GM08714 (cell line): ENCODE results near the gene MRPL50.
"Not testable (repeated sequence)": the region's sequence is repeated elsewhere in the genome, so short reads cannot be mapped to it uniquely, and the experiment has no call there.

ENCODE experiments used
- H3K4me3 ChIP-seq: fragments of 200-500 bp; sonication (Bioruptor generic); 2 replicates; pipeline ENCODE4 v1.5.1; 2014; ENCODE audit warnings: mild to moderate bottlenecking, low read length, inconsistent platforms
- ZNF274 ChIP-seq: IDR thresholded peaks from 2 replicates; pipeline ENCODE4 v1.6.1; 2012; ENCODE audit warnings: mild to moderate bottlenecking, low read depth, low read length

Gene MRPL50

DNA sequence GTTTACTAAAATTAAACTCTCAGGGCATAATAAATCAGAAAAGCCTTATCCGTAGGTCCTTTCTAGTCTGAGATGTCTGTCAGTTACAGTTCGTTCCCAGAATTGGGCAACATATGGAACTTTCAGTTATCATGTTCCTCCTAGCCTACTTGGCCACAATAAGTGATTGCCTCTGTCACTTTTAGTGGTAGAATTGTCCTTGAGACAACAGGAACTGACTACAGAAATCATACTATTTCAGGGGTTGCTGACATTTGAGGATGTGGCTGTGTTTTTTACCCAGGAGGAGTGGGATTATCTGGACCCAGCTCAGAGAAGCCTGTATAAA lies 1.2 kb upstream of the MRPL50 start:
- TF ChIP-seq ZNF274: no peak

DNA sequence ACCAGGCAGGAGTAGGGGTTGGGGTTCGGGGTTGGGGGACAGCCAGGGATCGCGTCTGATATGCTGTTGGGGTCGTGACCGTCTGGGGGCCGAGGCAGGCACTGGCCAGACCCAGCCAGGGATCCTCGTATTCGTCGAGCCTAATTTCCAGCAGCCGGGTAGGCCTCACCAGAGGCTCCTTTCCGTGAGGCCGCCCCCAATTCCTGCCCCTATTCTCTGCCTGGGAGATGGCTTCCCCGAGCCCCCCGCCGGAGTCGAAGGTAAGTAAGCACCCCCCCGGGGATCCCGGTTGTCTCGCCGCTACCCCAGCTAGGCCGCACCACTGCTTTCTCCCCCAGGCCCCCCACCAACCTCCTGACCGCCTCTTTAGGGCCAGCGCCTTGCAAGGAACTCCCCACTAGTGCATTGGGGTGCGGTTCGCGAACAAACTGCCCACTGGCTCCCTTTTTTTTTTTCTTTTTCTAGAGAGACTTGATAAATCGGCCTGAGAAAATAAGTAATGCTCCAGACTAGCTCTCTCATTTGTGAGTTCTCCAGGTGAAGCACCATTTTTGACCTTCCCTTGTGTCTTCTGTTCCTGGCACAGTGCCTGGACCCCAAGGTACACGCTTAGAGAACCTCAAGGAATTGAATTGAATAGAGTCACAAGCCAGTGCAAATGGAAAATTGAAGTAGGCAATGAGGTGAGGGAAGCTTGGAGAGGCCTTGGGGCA lies 668 bp upstream of the MRPL50 start:
- no peak for TF ChIP-seq ZNF274

More for the DNA sequence above, 1.2 kb upstream of the MRPL50 start:
- H3K4me3 ChIP-seq: peak overlapping the region; percentile 80

GRCh38 chr9:101397746-101398067 lies 711 bp downstream of the MRPL50 start:
- H3K4me3 ChIP-seq: peak overlapping the region; percentile 99
- TF ChIP-seq ZNF274: no peak

More for the DNA sequence above, 668 bp upstream of the MRPL50 start:
- peak overlapping the region; percentile 80 for H3K4me3 ChIP-seq

DNA sequence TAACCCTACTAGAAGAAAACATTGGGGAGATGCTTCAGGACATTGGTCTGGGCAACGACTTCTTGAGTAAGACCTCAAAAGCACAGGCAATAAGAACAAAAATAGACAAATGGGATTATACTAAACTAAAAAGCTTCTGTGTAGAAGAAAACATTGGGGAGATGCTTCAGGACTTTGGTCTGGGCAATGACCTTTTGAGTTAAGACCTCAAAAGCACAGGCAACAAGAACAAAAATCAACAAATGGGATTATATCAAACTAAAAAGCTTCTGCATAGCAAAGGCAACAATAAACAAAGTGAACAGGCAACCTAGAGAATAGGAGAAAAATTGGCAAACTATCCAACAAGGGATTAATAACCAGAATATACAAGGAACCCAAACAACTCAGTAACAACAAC lies 3.7 kb downstream of the MRPL50 start:
- TF ChIP-seq ZNF274: no peak
- no peak overlapping the region for H3K4me3 ChIP-seq

DNA sequence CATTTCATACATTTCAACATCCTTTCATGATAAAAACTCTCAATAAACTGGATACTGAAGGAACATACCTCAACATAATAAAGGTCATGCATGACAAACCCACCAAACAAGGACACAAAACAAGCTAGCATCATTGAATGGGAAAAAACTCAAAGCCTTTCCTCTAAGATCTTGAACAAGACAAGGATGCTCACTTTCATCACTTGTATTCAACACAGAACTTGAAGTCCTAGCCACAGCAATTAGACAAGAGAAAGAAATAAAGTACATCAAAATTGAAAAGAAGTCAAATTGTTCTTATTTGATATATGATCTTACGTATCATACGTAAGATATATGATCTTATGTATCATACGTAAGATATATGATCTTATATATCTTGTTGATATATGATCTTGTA lies 5.3 kb downstream of the MRPL50 start:
- no peak for TF ChIP-seq ZNF274
- no peak overlapping the region for H3K4me3 ChIP-seq

DNA sequence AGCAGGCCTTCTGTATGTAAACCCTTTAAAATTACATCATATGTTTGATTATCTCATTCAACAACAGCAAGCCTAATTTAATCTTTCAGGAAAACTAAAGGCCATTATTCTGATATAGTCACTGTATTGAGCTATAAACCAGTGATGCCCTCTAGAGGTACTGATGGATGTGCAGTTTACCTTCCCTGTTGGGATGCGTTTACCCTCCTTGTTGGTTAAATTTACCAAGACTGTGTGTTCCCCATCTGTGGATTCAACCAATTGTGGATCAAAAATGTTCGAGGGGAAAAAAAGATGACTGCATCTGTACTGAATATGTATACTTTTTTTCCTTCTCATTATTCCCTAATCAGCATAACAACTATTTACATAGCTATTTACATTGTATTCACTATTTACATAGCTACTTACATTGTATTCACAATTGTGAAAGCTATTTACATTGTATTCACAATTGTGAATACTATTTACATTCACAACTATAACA lies 9.9 kb downstream of the MRPL50 start:
- no peak overlapping the region for H3K4me3 ChIP-seq
- TF ChIP-seq ZNF274: no peak

DNA sequence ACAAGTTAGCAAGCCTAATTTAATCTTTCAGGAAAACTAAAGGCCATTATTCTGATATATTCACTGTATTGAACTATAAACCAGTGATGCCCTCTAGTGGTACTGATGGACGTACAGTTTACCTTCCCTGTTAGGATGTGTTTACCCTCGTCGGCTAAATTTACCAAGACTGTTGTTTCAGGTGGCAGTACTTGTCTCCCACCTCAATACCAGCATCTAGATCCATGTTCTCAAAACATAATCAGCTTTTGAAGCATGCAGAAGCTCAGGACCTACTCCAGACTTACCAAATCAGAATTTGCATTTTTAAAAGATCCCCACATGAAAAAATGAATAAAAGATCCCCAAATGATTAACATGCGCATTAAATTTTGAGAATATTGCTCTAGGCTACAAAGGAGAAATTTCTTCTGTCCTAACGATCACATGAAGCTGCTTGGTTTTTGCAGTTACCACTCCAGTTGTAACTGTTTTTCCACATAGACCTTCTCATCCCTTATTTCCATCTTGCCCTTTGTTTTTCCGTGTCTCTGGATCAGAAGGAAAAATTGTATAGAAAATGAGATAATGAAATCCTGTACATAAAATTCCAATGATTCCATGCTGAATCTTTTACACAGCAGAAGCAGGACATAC lies 10.4 kb downstream of the MRPL50 start:
- no peak overlapping the region for H3K4me3 ChIP-seq
- TF ChIP-seq ZNF274: no peak

DNA sequence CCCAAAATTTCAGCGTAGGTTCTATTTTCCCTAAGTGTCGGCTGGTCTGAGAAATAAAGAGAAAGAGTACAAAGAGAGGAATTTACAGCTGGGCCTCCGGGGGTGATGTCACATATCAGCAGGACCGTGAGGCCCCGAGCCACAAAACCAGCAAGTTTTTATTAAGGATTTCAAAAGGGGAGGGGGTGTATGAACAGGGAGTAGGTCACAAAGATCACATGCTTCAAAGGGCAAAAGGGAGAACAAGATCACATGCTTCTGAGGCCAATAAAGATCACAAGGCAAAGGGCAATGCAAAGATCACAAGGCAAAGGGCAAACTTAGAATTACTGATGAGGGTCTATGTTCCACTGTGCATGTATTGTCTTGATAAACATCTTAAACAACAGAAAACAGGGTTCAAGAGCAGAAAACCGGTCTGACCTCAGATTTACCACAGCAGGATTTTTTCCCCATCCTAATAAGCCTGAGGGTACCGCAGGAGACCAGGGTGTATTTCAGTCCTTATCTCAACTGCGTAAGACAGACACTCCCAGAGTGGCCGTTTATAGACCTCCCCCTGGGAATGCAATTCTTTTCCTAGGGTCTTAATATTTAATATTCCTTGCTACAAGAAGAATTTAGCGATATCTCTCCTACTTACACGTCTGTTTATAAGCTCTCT lies 13.4 kb downstream of the MRPL50 start, which contains the start of gene BAAT:
TSS of gene BAAT (minus strand) at position 134 of the 664 bp plus-strand sequence. CDS start 13,602 bp downstream, outside the sequence.
- not testable (repeated sequence) for H3K4me3 ChIP-seq

DNA sequence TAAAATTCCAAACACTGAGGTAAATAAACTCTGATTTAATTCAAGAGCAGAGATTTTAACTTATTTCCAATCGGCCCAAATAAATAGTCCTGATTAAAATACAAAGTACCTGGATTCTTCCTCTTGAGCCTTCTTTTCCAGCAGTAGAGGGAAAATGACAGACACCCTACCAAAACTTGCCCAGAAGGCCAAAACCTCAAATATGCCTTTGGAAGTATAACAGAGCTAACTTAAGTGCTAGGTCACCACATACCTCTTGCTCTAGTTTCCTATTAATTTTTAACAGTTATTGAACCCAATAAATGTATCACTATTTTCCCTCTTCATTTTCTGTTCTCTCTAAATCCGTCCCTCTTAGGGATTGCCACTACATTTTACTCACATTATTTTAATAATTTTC lies 15.1 kb downstream of the MRPL50 start:
- no peak overlapping the region for H3K4me3 ChIP-seq
- no peak for TF ChIP-seq ZNF274

DNA sequence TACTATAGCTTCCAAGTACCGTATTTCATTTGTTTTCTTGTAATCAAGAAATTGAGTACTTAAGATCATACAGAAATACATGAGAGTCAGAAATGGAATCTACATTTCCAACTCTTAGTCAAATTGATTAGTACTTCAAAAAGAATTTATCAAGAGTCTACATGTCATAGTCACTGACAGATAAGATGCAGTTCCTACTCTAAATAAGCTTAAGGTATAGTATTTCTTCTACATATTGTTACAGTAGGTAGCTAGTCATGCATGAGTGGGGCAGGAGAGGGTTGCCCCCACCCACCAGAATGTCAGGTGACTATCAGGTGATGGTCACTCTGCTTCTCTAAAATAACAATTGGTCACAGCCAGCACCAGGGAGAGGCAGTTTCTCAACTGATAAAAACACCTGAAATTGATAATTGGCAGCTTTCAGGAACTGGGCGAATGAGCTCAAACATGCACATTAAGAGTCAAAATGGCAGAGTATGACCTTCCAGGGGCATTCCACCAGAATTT lies 16.5 kb downstream of the MRPL50 start:
- no peak overlapping the region for H3K4me3 ChIP-seq
- no peak for TF ChIP-seq ZNF274

- TF ChIP-seq ZNF274: no peak
Observed at GRCh38 chr9:101381118-101381517, 17.3 kb downstream of the MRPL50 start.

GRCh38 chr9:101380295-101380694 lies 18.1 kb downstream of the MRPL50 start:
- TF ChIP-seq ZNF274: no peak
- no peak overlapping the region for H3K4me3 ChIP-seq

More at GRCh38 chr9:101381118-101381517, 17.3 kb downstream of the MRPL50 start:
- no peak overlapping the region for H3K4me3 ChIP-seq

DNA sequence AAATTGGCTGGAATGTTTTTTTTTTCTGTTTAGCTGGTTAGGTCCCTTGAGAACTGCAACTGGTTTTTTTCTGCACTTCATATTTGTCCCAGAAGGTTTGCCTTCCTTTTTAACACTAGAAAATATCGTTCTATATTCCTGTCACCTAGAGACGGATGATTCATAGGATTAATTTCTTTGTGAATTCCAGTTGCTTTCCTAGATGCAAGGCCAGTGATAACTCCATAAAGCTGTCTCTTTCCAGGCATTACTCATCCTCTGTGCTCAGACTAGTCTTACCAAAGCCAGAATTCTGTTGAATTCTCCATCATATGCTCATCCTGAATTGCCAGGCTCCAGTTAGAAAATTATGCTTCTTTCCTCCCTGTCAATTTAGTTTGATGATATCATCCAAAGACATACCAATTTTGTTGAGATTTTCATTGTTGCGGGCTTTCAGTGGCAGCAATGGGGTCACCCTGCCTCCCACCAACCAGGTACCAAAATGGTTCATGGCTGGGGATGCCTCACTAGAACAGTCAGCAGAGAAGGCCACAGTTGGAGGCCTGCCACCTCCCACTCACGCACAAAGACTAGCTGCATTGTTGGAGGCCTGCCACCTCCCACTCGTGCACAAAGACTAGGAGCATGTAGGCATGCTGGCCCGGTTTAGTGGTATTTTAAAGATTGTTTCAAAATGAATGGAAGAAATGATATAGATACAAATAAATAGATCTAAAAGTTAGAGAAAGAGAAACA lies 22.1 kb downstream of the MRPL50 start:
- no peak for TF ChIP-seq ZNF274
- no peak overlapping the region for H3K4me3 ChIP-seq

- TF ChIP-seq ZNF274: no peak
- H3K4me3 ChIP-seq: no peak overlapping the region
Observed at GRCh38 chr9:101375546-101375945, 22.9 kb downstream of the MRPL50 start.
